Neural progenitor cell (in vitro differentiated cells): ENCODE measurements around the gene TCTN1.

Experiments used
- EZH2 ChIP-seq: fragments of 200-600 bp; sonication (generic); IDR thresholded peaks from 2 replicates; pipeline ENCODE4 v1.6.1; 2017; ENCODE audit warnings: antibody characterized with exemption, mild to moderate bottlenecking, moderate library complexity
- EZH2phosphoT487 ChIP-seq: fragments of 200-600 bp; sonication (generic); IDR thresholded peaks from 2 replicates; pipeline ENCODE4 v1.6.1; 2017; ENCODE audit warnings: antibody characterized with exemption
- TF ChIP-seq, protein P1 (sequence below): fragments of 200-600 bp; sonication (generic); IDR thresholded peaks from 2 replicates; pipeline ENCODE4 v1.5.1; 2017; ENCODE audit warnings: antibody characterized with exemption, mild to moderate bottlenecking

DNA sequence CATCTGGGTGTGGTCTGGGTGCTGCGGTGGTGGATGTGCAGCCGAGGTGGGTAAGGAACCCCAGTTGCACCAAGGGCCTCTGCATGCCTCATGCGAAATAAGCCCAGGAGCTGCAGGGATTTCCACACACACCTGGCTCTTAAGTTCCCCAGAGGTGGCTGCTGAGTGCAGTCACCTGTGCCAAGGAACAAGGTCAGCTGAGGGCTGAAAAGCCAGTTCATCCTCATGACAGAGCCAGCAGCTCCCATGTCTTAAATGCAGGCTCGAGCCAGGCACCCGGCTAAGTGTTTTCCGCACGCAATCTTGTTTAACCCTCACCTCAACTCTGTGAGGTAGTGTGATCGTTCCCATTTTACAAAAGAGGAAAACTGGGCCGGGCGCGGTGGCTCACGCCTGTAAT is 65.3 kb downstream of the TCTN1 start:
- TF ChIP-seq, protein P1, sequence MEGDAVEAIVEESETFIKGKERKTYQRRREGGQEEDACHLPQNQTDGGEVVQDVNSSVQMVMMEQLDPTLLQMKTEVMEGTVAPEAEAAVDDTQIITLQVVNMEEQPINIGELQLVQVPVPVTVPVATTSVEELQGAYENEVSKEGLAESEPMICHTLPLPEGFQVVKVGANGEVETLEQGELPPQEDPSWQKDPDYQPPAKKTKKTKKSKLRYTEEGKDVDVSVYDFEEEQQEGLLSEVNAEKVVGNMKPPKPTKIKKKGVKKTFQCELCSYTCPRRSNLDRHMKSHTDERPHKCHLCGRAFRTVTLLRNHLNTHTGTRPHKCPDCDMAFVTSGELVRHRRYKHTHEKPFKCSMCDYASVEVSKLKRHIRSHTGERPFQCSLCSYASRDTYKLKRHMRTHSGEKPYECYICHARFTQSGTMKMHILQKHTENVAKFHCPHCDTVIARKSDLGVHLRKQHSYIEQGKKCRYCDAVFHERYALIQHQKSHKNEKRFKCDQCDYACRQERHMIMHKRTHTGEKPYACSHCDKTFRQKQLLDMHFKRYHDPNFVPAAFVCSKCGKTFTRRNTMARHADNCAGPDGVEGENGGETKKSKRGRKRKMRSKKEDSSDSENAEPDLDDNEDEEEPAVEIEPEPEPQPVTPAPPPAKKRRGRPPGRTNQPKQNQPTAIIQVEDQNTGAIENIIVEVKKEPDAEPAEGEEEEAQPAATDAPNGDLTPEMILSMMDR, result no peak
- TF ChIP-seq EZH2 (no peak), EZH2phosphoT487 (no peak)
